Right lung (tissue), 10 donors: ENCODE measurements around the gene SLC13A3. TPM values are rescaled to one million over a fixed set of nuclear protein-coding genes. Genes with fewer than 3 reads are reported as not detected.
A peak's percentile ranks its signal among the peaks of the same experiment; 100 is the strongest.

Source experiments
- DNase-seq, 2 donors: peaks; one replicate each; pipeline ENCODE4 v3.0.0-alpha.2; 2013
- long read RNA-seq, 8 donors: transcript quantifications; one replicate each; lab custom pipeline, GENCODE V29; 2026
- polyA plus RNA-seq, 5 donors: library from polyadenylated mRNA; unstranded; fragments of 120-200 nt; gene quantifications; one replicate each; pipeline versions ENCODE4 v1.2.1 to v1.2.3, GENCODE V29; 2013; ENCODE audit warnings: inconsistent platforms in 1 of 5, low replicate concordance in 1 of 5; ENCODE audit not compliant: insufficient read length in 5 of 5, insufficient read depth in 1 of 5

Gene SLC13A3, protein sequence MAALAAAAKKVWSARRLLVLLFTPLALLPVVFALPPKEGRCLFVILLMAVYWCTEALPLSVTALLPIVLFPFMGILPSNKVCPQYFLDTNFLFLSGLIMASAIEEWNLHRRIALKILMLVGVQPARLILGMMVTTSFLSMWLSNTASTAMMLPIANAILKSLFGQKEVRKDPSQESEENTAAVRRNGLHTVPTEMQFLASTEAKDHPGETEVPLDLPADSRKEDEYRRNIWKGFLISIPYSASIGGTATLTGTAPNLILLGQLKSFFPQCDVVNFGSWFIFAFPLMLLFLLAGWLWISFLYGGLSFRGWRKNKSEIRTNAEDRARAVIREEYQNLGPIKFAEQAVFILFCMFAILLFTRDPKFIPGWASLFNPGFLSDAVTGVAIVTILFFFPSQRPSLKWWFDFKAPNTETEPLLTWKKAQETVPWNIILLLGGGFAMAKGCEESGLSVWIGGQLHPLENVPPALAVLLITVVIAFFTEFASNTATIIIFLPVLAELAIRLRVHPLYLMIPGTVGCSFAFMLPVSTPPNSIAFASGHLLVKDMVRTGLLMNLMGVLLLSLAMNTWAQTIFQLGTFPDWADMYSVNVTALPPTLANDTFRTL
- polyA plus RNA-seq: 10 to 100 TPM in 2 of 5 donors, 1 to 10 TPM in 3; 6.2 to 11.2 (median 7.8) TPM
- long read RNA-seq, donor 1, partial matches to known transcripts: 0 of 1 reads
- long read RNA-seq, donor 1, other reads (novel, unspliced or antisense): 0 of 1 reads
- long read RNA-seq, donor 2: 0 reads
- long read RNA-seq, donor 3: 0 reads
- long read RNA-seq, donor 4: 0 reads
- long read RNA-seq, donor 5: 0 reads
- long read RNA-seq, donor 6: 0 reads
- long read RNA-seq, donor 7: 0 reads
- long read RNA-seq, donor 8: 0 reads

DNA sequence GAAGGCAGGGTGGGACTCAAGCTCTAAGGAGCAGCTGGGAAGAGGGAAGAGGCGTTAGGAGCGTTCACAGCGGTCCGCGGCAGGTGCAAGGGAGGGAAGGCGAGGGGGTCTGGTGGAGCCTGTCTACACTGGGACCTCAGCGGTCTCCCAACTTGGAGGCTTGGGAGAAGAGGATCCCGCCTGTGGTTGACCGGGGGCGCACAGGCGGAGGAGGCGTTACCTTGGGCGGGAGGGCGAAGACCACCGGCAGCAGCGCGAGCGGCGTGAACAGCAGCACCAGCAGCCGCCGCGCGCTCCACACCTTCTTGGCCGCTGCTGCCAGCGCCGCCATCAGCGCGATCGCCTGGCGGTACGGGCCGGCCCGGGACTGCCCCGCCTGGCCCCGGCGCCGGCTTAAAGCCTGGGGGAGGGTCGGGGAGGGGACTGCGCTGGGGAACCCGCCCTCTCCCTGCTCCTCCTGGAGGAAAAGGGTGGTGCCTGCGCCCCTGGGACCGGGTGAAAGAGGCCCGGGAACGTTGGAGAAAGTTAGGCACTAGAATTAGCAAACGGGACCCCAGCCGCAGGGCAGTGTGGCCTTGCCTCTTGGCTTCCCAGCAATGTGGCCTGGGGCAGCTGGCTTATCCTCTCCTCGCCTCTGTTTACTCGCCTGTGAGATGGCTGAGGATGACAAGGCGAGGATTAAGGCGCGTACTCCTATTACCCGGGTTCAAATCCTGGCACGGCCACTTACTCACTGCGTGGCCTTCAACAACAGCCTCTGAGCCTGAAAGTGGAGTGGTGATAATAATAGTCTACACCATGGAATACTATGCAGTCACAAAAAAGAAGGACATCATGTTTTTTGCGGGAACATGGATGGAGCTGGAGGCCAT, at the start of gene SLC13A3:
TSS of gene SLC13A3 (minus strand) at position 369 of the 872 bp plus-strand sequence. CDS start at position 331, 38 bp downstream.
- DNase-seq: no peak

- no peak for DNase-seq
Measured at GRCh38 chr20:46701057-46701456, 49.8 kb upstream of the SLC13A3 start.

DNA sequence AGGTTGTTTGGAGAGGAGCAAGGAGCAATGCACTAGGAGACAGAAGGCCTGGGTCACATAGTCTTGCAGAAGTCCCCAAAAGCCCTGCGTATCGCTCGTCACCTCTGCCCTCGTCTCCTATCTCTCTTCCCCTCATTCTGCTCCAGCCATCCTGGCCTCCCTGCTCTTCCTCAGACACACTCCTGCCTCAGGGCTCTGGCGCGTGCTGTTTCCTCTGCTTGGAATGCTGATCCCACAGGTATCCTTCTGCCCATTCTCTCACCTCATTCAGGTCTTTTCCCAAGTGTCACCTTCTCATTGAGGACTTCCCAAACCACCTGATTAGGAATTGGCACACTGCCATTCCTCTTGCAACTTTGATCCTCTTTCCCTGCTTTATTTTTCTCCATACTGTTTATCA, 49.2 kb upstream of the SLC13A3 start:
- DNase-seq: no peak

GRCh38 chr20:46699651-46700359, 48.5 kb upstream of the SLC13A3 start:
- no peak for DNase-seq

- DNase-seq: no peak
Measured at GRCh38 chr20:46698788-46699187, 47.5 kb upstream of the SLC13A3 start.

DNA sequence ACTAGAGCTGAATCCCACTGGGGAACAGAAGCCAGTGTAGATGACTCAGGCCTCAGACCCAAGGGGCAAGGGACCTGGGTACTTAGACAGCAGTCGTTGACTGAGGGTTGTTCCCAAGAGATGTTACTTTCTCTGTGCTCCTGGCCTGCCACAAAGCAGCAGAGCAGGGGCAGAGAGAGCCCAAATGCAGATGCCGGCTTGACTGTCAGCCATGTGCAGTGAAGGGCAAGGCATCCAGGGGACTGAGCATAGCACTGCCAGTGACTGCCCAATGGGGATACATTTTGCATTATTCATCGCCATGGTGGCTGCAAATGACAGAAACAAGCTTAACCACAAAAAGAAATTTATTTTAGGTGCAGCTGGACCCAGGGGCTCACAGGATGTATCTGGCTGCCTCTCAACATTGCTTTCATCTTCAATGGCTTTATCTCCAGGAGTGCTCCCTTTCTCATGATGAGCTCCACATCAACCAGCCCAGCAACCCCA, 45.6 kb upstream of the SLC13A3 start:
- no peak for DNase-seq

- DNase-seq: no peak
Measured at GRCh38 chr20:46695892-46696291, 44.6 kb upstream of the SLC13A3 start.

GRCh38 chr20:46694484-46694883, 43.2 kb upstream of the SLC13A3 start:
- DNase-seq: no peak

DNA sequence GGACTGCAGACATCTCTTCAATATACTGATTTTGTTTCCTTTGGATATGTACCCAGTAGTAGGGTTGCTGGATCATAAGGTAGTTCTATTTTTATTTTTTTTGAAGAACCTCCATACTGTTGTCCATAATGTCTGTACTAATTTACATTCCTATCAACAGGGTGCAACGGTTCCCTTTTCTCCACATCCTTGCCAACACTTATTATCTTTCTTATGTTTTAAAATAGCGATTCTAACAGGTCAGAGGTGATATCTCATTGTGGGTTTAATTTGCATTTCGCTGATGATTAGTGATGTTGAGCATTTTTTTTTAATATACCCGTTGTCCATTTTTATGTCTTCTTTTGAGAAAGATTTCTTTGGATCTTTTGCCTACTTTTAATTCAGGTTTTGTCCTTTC, 39.9 kb upstream of the SLC13A3 start:
- no peak for DNase-seq

- DNase-seq: no peak
Measured at GRCh38 chr20:46690219-46691106, 39.2 kb upstream of the SLC13A3 start.

DNA sequence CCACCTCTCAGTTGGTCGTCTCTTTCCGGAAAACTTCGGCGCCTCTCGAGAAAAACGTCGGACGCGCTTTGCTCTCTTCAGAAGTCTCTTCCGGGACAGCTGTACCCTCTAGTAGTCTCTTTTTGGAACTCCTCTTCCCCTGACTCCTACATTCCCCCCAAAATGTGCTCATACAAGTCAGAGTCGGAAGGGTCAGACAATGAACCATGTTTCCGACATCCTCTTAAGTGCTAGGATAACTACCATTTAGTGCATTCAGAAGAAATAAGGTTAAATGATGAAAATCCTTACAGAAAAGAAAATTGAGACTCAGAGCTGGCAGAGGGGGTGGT, 38.5 kb upstream of the SLC13A3 start:
- DNase-seq: no peak

- DNase-seq: peak; percentile 99
Measured at GRCh38 chr20:46689082-46689753, 38.0 kb upstream of the SLC13A3 start, which contains the start of gene TP53RK. TP53RK (minus strand) TSS chr20:46689444; CDS start chr20:46689414, 30 bp downstream.

- DNase-seq: no peak
Measured at GRCh38 chr20:46688151-46689081, 37.2 kb upstream of the SLC13A3 start.

- DNase-seq: peak in 1 of 2 donors; percentile 61
Measured at GRCh38 chr20:46683939-46684750, 32.9 kb upstream of the SLC13A3 start.

GRCh38 chr20:46683668-46683938, 32.3 kb upstream of the SLC13A3 start:
- DNase-seq: no peak

DNA sequence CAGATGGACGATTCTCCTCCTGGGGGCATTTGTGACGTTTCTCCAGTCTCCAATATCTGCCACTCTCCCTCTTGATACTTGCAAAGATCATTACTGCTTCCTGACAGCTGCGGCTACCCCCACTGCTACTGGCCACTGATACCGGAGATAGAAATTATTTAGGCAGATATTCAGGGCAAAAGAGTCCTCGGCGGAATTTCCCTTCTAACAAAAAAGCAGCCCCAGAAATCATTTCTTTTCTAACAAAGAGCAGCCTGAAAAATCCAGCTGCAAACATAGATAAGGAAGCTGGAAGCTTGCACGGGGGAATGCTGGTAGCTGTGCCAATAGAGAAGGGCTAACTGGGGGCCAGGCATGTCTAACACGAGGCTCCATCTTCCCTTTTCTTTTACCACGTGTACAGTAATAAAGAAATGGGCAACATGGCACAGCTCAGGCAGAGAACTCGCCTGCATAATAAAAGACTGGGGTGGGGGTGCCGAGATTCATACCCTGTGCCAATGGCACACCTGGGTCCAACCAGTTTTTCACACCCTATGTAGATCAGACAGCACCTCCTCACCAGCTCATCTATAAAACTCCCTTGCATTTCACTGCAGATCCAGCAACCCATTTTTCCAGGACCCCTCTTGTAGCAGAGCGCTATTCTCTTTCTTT, 31.9 kb upstream of the SLC13A3 start:
- peak in 1 of 2 donors; percentile 48 for DNase-seq
